Left lung (tissue), 10 donors: ENCODE data around the gene SMAD4. TPM values are rescaled to one million over a fixed set of nuclear protein-coding genes. Genes with fewer than 3 reads are reported as not detected.

ENCODE experiments used
- ATAC-seq: fragments of 200-7000 bp; cut with Tn5 transposase; one replicate; pipeline ENCODE4 v1.9.1; 2020; ENCODE audit warnings: moderate library complexity
- DNase-seq, 4 donors: peaks; one replicate each; pipeline ENCODE4 v3.0.0-alpha.2; 2013 to 2020
- H3K27ac ChIP-seq, 2 donors: fragments of 200-600 bp; sonication (generic) in 1 of 2; one replicate each; pipeline versions ENCODE4 v1.5.0 to v1.8.0; 2020 to 2021
- H3K27me3 ChIP-seq, 2 donors: fragments of 200-600 bp; sonication (generic) in 1 of 2; one replicate each; pipeline versions ENCODE4 v1.5.0 to v1.8.0; 2020 to 2021
- H3K36me3 ChIP-seq, 2 donors: fragments of 200-600 bp; sonication (generic) in 1 of 2; one replicate each; pipeline versions ENCODE4 v1.5.0 to v1.8.0; 2020 to 2021
- H3K4me1 ChIP-seq, 2 donors: fragments of 200-600 bp; one replicate each; pipeline ENCODE4 v1.8.0; 2021
- H3K4me3 ChIP-seq, 2 donors: fragments of 200-600 bp; sonication (generic) in 1 of 2; one replicate each; pipeline versions ENCODE4 v1.5.0 to v1.8.0; 2020 to 2021; ENCODE audit warnings: mild to moderate bottlenecking in 1 of 2
- H3K9me3 ChIP-seq, 2 donors: fragments of 200-600 bp; sonication (generic) in 1 of 2; one replicate each; pipeline versions ENCODE4 v1.5.0 to v1.8.0; 2020 to 2021
- intact Hi-C, 2 donors: fragments of 100-400 bp; cut with DNase I; formaldehyde crosslinking; loops; one replicate each; pipeline versions ENCODE4 v1.11.2 to v1.14.2; 2022
- polyA plus RNA-seq, 6 donors: library from polyadenylated mRNA; unstranded; fragments of 120-200 nt; gene quantifications; one replicate each; pipeline ENCODE4 v1.2.1, GENCODE V29; 2013; ENCODE audit not compliant: insufficient read length in 6 of 6
- total RNA-seq, 2 donors: library from RNA; stranded (reverse); fragmentation: NEBNext Ultra II Directional; extraction: Animal tissue kit (Norgen Biotek cat#: 25700); gene quantifications; one replicate each; pipeline ENCODE4 v1.2.1, GENCODE V29; 2021
- TF ChIP-seq, protein P1 (sequence below), 2 donors: fragments of 200-600 bp; sonication (generic) in 1 of 2; IDR thresholded peaks; one replicate each; pipeline versions ENCODE4 v1.5.0 to v1.8.0; 2021; ENCODE audit warnings: antibody characterized with exemption in 2 of 2
- donor health status: DM: no; HTN: yes; CAD: no.
- donor health status: DM: no; HTN: no; CAD: no.

SMAD4 gene
- total and polyA plus RNA-seq, 8 donors = 90.7 to 170 (median 143) TPM

DNA sequence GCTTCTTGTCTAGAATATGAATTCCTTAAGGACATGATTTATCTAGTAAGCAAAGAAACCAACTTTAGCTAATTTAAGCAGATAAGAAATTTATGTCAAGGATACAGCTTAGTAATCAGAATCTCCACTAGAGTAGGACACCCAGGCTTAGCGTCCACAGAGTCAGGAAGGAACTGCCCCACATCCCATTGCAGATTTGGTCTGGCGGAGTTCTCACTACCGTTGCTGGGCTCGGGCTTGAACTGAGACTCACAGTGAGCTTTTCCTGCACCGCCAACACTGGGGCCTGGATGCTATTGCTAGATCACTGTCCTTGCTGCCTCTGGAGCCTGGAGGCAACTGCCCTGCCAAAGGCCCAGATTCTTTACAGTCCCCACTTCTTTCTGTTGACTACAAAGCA is 68.1 kb downstream of the SMAD4 start:
- ATAC-seq (no peak), DNase-seq (no peak)
- H3K36me3 ChIP-seq = no peaks in the 10 kb centered on the region
- intact Hi-C loops = no loop called here
- H3K27me3 ChIP-seq = no peaks in the 10 kb centered on the region
- no peaks in the 10 kb centered on the region for H3K4me1 ChIP-seq
- no peak overlapping the region for H3K4me3 ChIP-seq
- no peaks in the 10 kb centered on the region for H3K9me3 ChIP-seq
- H3K27ac ChIP-seq = no peak overlapping the region
- TF ChIP-seq, protein P1, sequence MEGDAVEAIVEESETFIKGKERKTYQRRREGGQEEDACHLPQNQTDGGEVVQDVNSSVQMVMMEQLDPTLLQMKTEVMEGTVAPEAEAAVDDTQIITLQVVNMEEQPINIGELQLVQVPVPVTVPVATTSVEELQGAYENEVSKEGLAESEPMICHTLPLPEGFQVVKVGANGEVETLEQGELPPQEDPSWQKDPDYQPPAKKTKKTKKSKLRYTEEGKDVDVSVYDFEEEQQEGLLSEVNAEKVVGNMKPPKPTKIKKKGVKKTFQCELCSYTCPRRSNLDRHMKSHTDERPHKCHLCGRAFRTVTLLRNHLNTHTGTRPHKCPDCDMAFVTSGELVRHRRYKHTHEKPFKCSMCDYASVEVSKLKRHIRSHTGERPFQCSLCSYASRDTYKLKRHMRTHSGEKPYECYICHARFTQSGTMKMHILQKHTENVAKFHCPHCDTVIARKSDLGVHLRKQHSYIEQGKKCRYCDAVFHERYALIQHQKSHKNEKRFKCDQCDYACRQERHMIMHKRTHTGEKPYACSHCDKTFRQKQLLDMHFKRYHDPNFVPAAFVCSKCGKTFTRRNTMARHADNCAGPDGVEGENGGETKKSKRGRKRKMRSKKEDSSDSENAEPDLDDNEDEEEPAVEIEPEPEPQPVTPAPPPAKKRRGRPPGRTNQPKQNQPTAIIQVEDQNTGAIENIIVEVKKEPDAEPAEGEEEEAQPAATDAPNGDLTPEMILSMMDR (IDR thresholded peaks at IDR 0.05) = no peak

DNA sequence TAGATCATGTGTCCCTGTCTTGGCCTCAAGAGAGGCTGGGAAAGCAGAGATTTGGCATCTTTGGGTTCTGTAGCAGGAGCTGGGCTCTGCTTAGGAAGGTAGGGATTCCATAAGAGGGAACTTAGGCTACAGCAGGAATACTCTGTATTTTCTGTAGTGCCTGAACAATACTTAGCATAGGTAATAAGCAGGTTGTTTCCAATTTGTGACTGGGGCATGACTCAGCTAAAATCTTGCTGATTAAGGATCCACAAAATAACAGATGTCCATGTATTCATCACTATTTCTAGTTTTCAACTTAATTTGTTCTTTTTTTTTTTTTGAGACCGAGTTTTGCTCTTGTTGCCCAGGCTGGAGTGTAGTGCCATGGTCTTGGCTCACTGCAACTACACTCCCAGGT is 68.5 kb downstream of the SMAD4 start:
- no peak for ATAC-seq

DNA sequence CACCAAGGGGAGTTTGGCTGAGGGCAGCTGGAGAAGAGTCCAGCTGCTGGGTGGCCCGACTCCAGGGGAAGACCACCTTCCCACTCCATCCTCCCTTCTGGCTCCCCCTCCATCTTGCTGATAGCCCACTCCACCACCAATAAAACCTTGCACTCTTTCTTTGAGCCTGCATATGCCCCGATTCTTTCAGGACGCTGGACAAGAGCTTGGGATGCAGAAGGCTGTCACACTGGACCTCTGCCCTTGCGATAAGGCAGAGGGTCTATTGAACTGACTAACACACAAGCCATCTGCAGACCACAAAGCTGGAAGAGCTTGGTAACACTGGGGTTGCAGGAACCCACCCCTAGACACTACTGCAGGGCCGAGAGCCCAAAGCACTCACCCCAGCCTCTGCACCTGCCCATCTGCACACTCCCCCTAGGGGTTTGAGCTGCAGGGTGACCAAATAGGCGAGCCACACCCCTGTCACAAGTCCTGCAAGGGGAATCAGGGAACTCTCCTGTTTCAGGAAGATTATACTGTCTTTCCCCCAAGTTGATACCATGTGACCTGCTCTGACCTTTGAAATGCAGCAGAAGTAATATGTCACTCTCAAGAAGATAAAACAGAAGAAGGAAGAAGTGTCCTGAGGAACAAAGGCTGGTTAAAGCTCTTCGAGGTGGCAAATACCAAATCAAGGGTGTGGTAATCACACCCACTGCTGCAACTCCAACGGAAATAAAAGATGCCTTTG is 70.5 kb downstream of the SMAD4 start:
- intact Hi-C loops = no loop called here
- H3K4me3 ChIP-seq = no peak overlapping the region
- no peak for ATAC-seq
- no peak for DNase-seq
- no peaks in the 10 kb centered on the region for H3K36me3 ChIP-seq
- H3K9me3 ChIP-seq = no peaks in the 10 kb centered on the region
- H3K27ac ChIP-seq = no peak overlapping the region
- TF ChIP-seq, protein P1 (IDR thresholded peaks at IDR 0.05) = no peak
- H3K4me1 ChIP-seq = no peaks in the 10 kb centered on the region
- H3K27me3 ChIP-seq = no peaks in the 10 kb centered on the region

More for the DNA sequence above, 68.5 kb downstream of the SMAD4 start:
- H3K27me3 ChIP-seq = no peaks in the 10 kb centered on the region
- H3K36me3 ChIP-seq = no peaks in the 10 kb centered on the region
- no peak for DNase-seq
- TF ChIP-seq, protein P1 (IDR thresholded peaks at IDR 0.05) = no peak
- H3K9me3 ChIP-seq = no peaks in the 10 kb centered on the region
- intact Hi-C loops = no loop called here
- no peaks in the 10 kb centered on the region for H3K4me1 ChIP-seq
- H3K4me3 ChIP-seq = no peak overlapping the region
- H3K27ac ChIP-seq = no peak overlapping the region

DNA sequence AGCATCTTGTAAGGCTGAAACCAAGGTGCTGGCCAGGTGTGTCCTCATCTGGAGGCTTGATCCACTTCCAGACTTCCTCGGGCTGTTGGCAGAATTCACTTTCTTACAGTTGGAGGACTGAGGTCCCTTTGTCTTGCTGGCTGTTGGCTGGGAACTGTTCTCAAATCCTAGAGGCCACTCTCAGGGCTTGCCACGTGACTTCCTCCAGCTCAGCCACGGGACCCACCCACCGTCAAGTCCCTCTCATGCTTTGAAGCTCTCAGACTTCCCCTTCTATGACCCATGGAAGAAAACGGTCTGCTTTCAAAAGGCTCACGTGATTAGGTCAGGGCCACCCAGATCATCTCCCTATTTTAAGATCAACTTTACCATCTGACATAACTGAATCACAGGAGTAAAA is 77.1 kb downstream of the SMAD4 start:
- Histone ChIP-seq H3K36me3 (no peaks in the 10 kb centered on the region), H3K27ac (no peak overlapping the region), H3K27me3 (no peaks in the 10 kb centered on the region), H3K4me3 (no peak overlapping the region), H3K4me1 (no peaks in the 10 kb centered on the region), H3K9me3 (no peaks in the 10 kb centered on the region)
- peak; percentile 20 for ATAC-seq
- TF ChIP-seq, protein P1 (IDR thresholded peaks at IDR 0.05) = no peak
- intact Hi-C loops = no loop called here
- DNase-seq = peak in 1 of 4 donors; percentile 46

DNA sequence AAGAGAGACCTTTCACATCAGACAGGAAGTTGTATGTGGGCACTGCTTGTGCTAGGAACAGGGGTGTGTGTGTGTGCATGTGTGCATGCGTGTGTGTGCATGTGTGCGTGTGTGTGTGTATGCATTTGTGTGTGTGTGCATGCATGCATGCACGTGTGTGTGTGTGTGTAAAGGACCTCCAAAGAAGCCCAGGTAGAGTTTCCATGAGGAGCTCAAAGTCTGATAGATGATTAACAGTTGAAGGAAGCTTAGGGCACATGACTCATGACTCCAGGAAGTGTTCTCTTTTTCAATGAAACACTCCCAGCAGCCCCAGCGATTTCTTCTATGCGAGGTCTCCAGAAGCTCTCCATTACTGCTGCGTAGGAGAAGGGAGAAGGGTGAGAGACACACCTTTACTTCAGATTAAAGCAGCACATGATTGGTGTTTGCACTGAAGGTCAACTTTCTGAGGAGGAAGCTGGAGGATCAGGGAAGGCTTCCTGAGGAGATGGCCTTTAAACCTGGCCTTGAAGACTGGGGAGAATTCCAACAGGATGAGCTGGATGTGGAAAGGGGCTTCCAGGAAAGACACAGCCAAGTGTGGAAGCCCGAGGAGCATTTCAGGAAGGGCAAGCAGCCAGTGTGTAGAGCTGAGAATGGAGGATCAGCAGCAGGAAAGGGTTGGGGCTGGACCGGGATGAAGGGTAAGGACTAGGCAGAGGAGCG is 77.7 kb downstream of the SMAD4 start:
- H3K27ac ChIP-seq = no peak overlapping the region
- no peak overlapping the region for H3K4me3 ChIP-seq
- intact Hi-C loops = no loop called here
- no peaks in the 10 kb centered on the region for H3K9me3 ChIP-seq
- no peaks in the 10 kb centered on the region for H3K27me3 ChIP-seq
- no peak for ATAC-seq
- no peak for DNase-seq
- no peaks in the 10 kb centered on the region for H3K4me1 ChIP-seq
- no peaks in the 10 kb centered on the region for H3K36me3 ChIP-seq
- TF ChIP-seq, protein P1 (IDR thresholded peaks at IDR 0.05) = no peak
